Measurements from ENCODE around the gene SLC36A1.

SLC36A1 gene

DNA sequence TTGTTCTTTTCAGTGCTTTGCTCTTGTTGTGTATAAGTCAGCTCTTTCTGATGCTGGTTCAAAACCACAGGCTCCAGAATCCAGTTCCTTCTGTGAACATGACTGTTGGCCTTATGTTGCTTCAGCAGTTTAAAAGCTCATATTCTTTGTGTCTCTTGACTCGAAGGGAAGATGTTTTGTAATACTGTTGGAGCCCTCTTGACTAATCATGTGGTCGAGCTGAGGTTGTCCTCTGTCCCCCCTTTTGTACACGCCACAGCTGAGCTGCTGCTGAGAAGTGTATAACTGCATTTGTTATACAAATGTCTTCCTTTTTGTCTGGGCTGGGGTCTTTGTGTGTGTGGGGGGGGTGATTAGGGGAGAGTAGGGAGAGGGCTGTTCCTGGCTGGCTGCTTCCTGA, 35.8 kb downstream of the SLC36A1 start:
- Histone ChIP-seq H3K9me3 (ENCODE audit: control insufficient read depth, low read length) (no peaks in the 10 kb centered on the region), H2BK12ac (ENCODE audit: low read length in 2 of 2) (no peak overlapping the region), H2BK15ac (ENCODE audit: low read depth, poor library complexity, severe bottlenecking) (no peak overlapping the region), H4K91ac (ENCODE audit: low read length) (no peak overlapping the region), H2AFZ (ENCODE audit: low read depth, low read length) (no peak overlapping the region), H3K18ac (ENCODE audit: low read depth in 1 of 2, low read length in 2 of 2) (no peak overlapping the region), H2BK120ac (ENCODE audit: low read depth, low read length) (no peak overlapping the region), H3K9ac (ENCODE audit: low read length) (no peak overlapping the region), H3K36me3 (ENCODE audit: control insufficient read depth in 1 of 2, insufficient read depth in 2 of 2, low read depth in 1 of 2, low read length in 2 of 2) (peaks cover 22 to 58% of the 10 kb centered on the region in 2 experiments), H3K4me1 (ENCODE audit: control insufficient read depth, insufficient read depth, low read depth, low read length) (no peaks in the 10 kb centered on the region), H3K23ac (ENCODE audit: low read length in 2 of 2) (no peak overlapping the region), H3K14ac (ENCODE audit: low read length in 2 of 2) (no peak overlapping the region), H2BK5ac (ENCODE audit: low read depth, low read length, poor library complexity, severe bottlenecking) (no peak overlapping the region), H3K27me3 (ENCODE audit: control insufficient read depth in 1 of 2, insufficient read depth in 1 of 2, low read length in 2 of 2) (no peaks in the 10 kb centered on the region), H3K27ac (ENCODE audit: low read length, poor library complexity, severe bottlenecking) (no peak overlapping the region), H3K79me1 (replicated peaks; ENCODE audit: low read length, poor library complexity, severe bottlenecking) (no peaks in the 10 kb centered on the region), H3K4me2 (ENCODE audit: low read length, poor library complexity, severe bottlenecking) (no peak overlapping the region), H4K8ac (ENCODE audit: low read length) (no peak overlapping the region), H3K4me3 (ENCODE audit: insufficient read depth in 1 of 2, low read depth in 1 of 2, low read length in 2 of 2) (no peak overlapping the region), H2AK5ac (ENCODE audit: low read length, severe bottlenecking) (no peak overlapping the region), H3K4ac (ENCODE audit: low read depth in 1 of 2, low read length in 2 of 2) (no peak overlapping the region)
- peak; percentile 65 for DNase-seq
- WGBS, result 77% methylated on average over 3 of the region's 3 CpGs

DNA sequence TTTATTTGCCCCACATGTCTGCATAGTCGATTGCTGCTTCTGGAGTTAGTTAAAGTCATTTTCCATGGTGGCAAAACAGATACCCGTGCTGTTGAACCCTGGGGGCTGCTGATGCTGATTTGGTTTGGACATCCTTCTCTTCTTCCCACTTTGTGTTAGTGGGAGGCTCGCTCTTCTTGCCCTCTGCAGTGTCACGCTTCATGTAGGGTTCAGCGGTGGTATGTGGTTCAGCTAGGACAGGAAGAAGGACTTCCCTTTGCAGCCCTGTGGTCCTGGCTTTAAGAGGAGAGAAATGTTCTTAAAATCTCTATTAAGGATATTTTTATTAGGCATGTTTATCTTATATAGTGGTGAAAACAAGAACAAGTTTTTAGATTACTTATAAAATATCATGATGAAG, 36.2 kb downstream of the SLC36A1 start:
- WGBS, result 91% methylated on average over 5 of the region's 5 CpGs
- Histone ChIP-seq H3K27me3 (ENCODE audit: control insufficient read depth in 1 of 2, insufficient read depth in 1 of 2, low read length in 2 of 2) (no peaks in the 10 kb centered on the region), H3K18ac (ENCODE audit: low read depth in 1 of 2, low read length in 2 of 2) (no peak overlapping the region), H3K14ac (ENCODE audit: low read length in 2 of 2) (no peak overlapping the region), H3K4me2 (ENCODE audit: low read length, poor library complexity, severe bottlenecking) (no peak overlapping the region), H3K27ac (ENCODE audit: low read length, poor library complexity, severe bottlenecking) (no peak overlapping the region), H3K4me3 (ENCODE audit: insufficient read depth in 1 of 2, low read depth in 1 of 2, low read length in 2 of 2) (no peak overlapping the region), H2AFZ (ENCODE audit: low read depth, low read length) (no peak overlapping the region), H2BK5ac (ENCODE audit: low read depth, low read length, poor library complexity, severe bottlenecking) (no peak overlapping the region), H4K91ac (ENCODE audit: low read length) (no peak overlapping the region), H3K9me3 (ENCODE audit: control insufficient read depth, low read length) (no peaks in the 10 kb centered on the region), H3K4me1 (ENCODE audit: control insufficient read depth, insufficient read depth, low read depth, low read length) (no peaks in the 10 kb centered on the region), H2BK12ac (ENCODE audit: low read length in 2 of 2) (no peak overlapping the region), H2BK120ac (ENCODE audit: low read depth, low read length) (no peak overlapping the region), H3K23ac (ENCODE audit: low read length in 2 of 2) (no peak overlapping the region), H3K9ac (ENCODE audit: low read length) (no peak overlapping the region), H3K4ac (ENCODE audit: low read depth in 1 of 2, low read length in 2 of 2) (no peak overlapping the region), H2AK5ac (ENCODE audit: low read length, severe bottlenecking) (no peak overlapping the region), H3K36me3 (ENCODE audit: control insufficient read depth in 1 of 2, insufficient read depth in 2 of 2, low read depth in 1 of 2, low read length in 2 of 2) (peaks cover 24 to 58% of the 10 kb centered on the region in 2 experiments), H4K8ac (ENCODE audit: low read length) (no peak overlapping the region), H2BK15ac (ENCODE audit: low read depth, poor library complexity, severe bottlenecking) (no peak overlapping the region), H3K79me1 (replicated peaks; ENCODE audit: low read length, poor library complexity, severe bottlenecking) (no peaks in the 10 kb centered on the region)
- DNase-seq, result no peak

DNA sequence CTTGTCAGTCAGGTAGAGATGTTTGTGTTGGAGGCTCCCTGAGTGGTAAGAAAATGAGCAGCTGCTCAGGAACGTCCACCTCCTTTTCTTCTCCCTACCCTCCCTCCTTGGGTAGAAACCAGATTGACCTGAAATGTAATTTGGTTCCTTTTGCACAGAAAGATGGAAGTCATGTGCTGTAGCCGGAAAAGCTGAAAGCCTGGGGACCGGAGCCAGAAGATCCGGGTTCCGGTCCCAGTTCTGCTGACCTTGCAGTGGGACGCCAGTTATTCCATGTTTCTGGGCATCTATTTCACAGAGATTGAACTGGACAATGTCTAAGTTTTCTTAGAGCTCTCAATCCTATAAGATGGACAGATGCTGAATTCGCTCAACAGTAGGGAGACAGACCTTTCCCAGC, 40.1 kb downstream of the SLC36A1 start:
- Histone ChIP-seq H3K36me3 (ENCODE audit: control insufficient read depth in 1 of 2, insufficient read depth in 2 of 2, low read depth in 1 of 2, low read length in 2 of 2) (peaks cover 42 to 78% of the 10 kb centered on the region in 2 experiments), H3K14ac (ENCODE audit: low read length in 2 of 2) (no peak overlapping the region), H3K9ac (ENCODE audit: low read length) (no peak overlapping the region), H3K27ac (ENCODE audit: low read length, poor library complexity, severe bottlenecking) (no peak overlapping the region), H3K4me3 (ENCODE audit: insufficient read depth in 1 of 2, low read depth in 1 of 2, low read length in 2 of 2) (no peak overlapping the region), H2BK15ac (ENCODE audit: low read depth, poor library complexity, severe bottlenecking) (no peak overlapping the region), H3K4ac (ENCODE audit: low read depth in 1 of 2, low read length in 2 of 2) (no peak overlapping the region), H3K23ac (ENCODE audit: low read length in 2 of 2) (no peak overlapping the region), H3K9me3 (ENCODE audit: control insufficient read depth, low read length) (no peaks in the 10 kb centered on the region), H3K4me1 (ENCODE audit: control insufficient read depth, insufficient read depth, low read depth, low read length) (no peaks in the 10 kb centered on the region), H2BK5ac (ENCODE audit: low read depth, low read length, poor library complexity, severe bottlenecking) (no peak overlapping the region), H4K91ac (ENCODE audit: low read length) (no peak overlapping the region), H3K79me1 (replicated peaks; ENCODE audit: low read length, poor library complexity, severe bottlenecking) (no peaks in the 10 kb centered on the region), H3K27me3 (ENCODE audit: control insufficient read depth in 1 of 2, insufficient read depth in 1 of 2, low read length in 2 of 2) (no peaks in the 10 kb centered on the region), H2BK120ac (ENCODE audit: low read depth, low read length) (no peak overlapping the region), H2AFZ (ENCODE audit: low read depth, low read length) (no peak overlapping the region), H4K8ac (ENCODE audit: low read length) (no peak overlapping the region), H2BK12ac (ENCODE audit: low read length in 2 of 2) (no peak overlapping the region), H3K18ac (ENCODE audit: low read depth in 1 of 2, low read length in 2 of 2) (no peak overlapping the region), H2AK5ac (ENCODE audit: low read length, severe bottlenecking) (no peak overlapping the region), H3K4me2 (ENCODE audit: low read length, poor library complexity, severe bottlenecking) (no peak overlapping the region)
- 95% methylated on average over 6 of the region's 7 CpGs for whole genome bisulfite sequencing
- no peak for DNase-seq

GRCh38 chr5:151490627-151491026, 43.2 kb downstream of the SLC36A1 start:
- no peaks in the 10 kb centered on the region for H3K27me3 ChIP-seq (ENCODE audit: control insufficient read depth in 1 of 2, insufficient read depth in 1 of 2, low read length in 2 of 2)
- H3K36me3 ChIP-seq (ENCODE audit: control insufficient read depth in 1 of 2, insufficient read depth in 2 of 2, low read depth in 1 of 2, low read length in 2 of 2), result peaks cover 36 to 60% of the 10 kb centered on the region in 2 experiments
- H3K4me2 ChIP-seq (ENCODE audit: low read length, poor library complexity, severe bottlenecking), result no peak overlapping the region
- no peak for DNase-seq
- no peak overlapping the region for H2AK5ac ChIP-seq (ENCODE audit: low read length, severe bottlenecking)
- H3K79me1 ChIP-seq (replicated peaks; ENCODE audit: low read length, poor library complexity, severe bottlenecking), result no peaks in the 10 kb centered on the region
- H3K23ac ChIP-seq (ENCODE audit: low read length in 2 of 2), result no peak overlapping the region
- H3K4me1 ChIP-seq (ENCODE audit: control insufficient read depth, insufficient read depth, low read depth, low read length), result no peaks in the 10 kb centered on the region
- H2BK120ac ChIP-seq (ENCODE audit: low read depth, low read length), result no peak overlapping the region
- no peak overlapping the region for H3K14ac ChIP-seq (ENCODE audit: low read length in 2 of 2)
- no peaks in the 10 kb centered on the region for H3K9me3 ChIP-seq (ENCODE audit: control insufficient read depth, low read length)
- H2BK15ac ChIP-seq (ENCODE audit: low read depth, poor library complexity, severe bottlenecking), result no peak overlapping the region
- no peak overlapping the region for H4K91ac ChIP-seq (ENCODE audit: low read length)
- H2BK12ac ChIP-seq (ENCODE audit: low read length in 2 of 2), result no peak overlapping the region
- no peak overlapping the region for H3K9ac ChIP-seq (ENCODE audit: low read length)
- 91% methylated on average over 5 of the region's 5 CpGs for WGBS
- H2AFZ ChIP-seq (ENCODE audit: low read depth, low read length), result no peak overlapping the region
- H4K8ac ChIP-seq (ENCODE audit: low read length), result no peak overlapping the region
- H3K27ac ChIP-seq (ENCODE audit: low read length, poor library complexity, severe bottlenecking), result no peak overlapping the region
- H3K4ac ChIP-seq (ENCODE audit: low read depth in 1 of 2, low read length in 2 of 2), result no peak overlapping the region
- no peak overlapping the region for H3K4me3 ChIP-seq (ENCODE audit: insufficient read depth in 1 of 2, low read depth in 1 of 2, low read length in 2 of 2)
- H2BK5ac ChIP-seq (ENCODE audit: low read depth, low read length, poor library complexity, severe bottlenecking), result no peak overlapping the region
- H3K18ac ChIP-seq (ENCODE audit: low read depth in 1 of 2, low read length in 2 of 2), result no peak overlapping the region
